ENCODE results near the gene CYP27B1. TPM values are rescaled to one million over a fixed set of nuclear protein-coding genes. Genes with fewer than 3 reads are reported as not detected.
A peak's percentile ranks its signal among the peaks of the same experiment; 100 is the strongest.

Gene CYP27B1
- total and polyA plus RNA-seq, 7 experiments from 2014 or later = 0.20 to 2.6 (median 1.6) TPM; not detected in 1

- peaks cover 10 to 74% (median 19%) of the 10 kb centered on the region in 3 experiments for H3K36me3 ChIP-seq (ENCODE audit: control insufficient read depth in 2 of 3, insufficient read depth in 3 of 3, low read length in 3 of 3)
- no peaks in the 10 kb centered on the region for H3K9me3 Mint-ChIP-seq
- ChIA-PET CTCF (no interaction called here), POLR2A (no interaction called here)
- no peak for DNase-seq
- H3K27me3 ChIP-seq (ENCODE audit: control insufficient read depth in 2 of 2, insufficient read depth in 2 of 2, low read length in 2 of 2) = no peaks in the 10 kb centered on the region
- H3K27ac Mint-ChIP-seq = peak overlapping the region in 1 of 9 donors; percentile 56
- no peak overlapping the region for H3K27ac ChIP-seq (ENCODE audit: low read depth, low read length)
- no peaks in the 10 kb centered on the region for H3K9me3 ChIP-seq (ENCODE audit: control insufficient read depth in 2 of 3, low read length in 3 of 3)
- no peak overlapping the region for H3K4me3 Mint-ChIP-seq
- intact Hi-C loops (cut with micrococcal nuclease) = no loop called here
- no peak for ATAC-seq
- no peak overlapping the region for H3K4me3 ChIP-seq (ENCODE audit: low read length)
- H3K27me3 Mint-ChIP-seq = no peaks in the 10 kb centered on the region
- H3K36me3 Mint-ChIP-seq = peaks cover 0 to 43% (median 21%) of the 10 kb centered on the region in 5 donors
- peaks cover 0 to 19% (median 1%) of the 10 kb centered on the region in 7 donors for H3K4me1 Mint-ChIP-seq
- H3K4me1 ChIP-seq (ENCODE audit: control insufficient read depth in 2 of 2, insufficient read depth in 2 of 2, low read length in 2 of 2) = peaks cover 0 to 3% of the 10 kb centered on the region in 2 donors
Measured at GRCh38 chr12:57795354-57795753, 28.5 kb upstream of the CYP27B1 start.

DNA sequence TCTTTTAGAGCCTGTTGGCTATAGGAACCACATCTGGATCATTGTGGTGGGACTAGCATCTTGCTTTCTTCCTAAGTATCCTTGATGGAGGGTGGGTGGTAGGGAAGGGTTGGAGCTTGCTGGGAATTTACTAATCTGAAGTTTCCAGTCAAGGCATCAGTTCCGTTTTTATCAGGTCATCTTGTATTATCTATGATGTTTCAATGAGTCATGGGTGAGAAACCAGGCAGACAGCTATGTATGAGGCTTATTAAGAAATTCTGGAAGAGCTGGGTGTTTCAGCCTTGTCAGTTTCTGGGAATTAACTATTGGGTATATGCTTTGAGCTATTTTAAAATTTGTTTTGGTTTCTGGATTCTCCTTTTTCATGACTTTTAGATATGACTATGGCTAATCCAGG lies 27.0 kb upstream of the CYP27B1 start:
- Histone ChIP-seq H3K4me3 (ENCODE audit: low read length) (no peak overlapping the region), H3K4me1 (ENCODE audit: control insufficient read depth in 2 of 2, insufficient read depth in 2 of 2, low read length in 2 of 2) (peaks cover 0 to 3% of the 10 kb centered on the region in 2 donors), H3K36me3 (ENCODE audit: control insufficient read depth in 2 of 3, insufficient read depth in 3 of 3, low read length in 3 of 3) (peaks cover 10 to 71% (median 10%) of the 10 kb centered on the region in 3 experiments), H3K27me3 (ENCODE audit: control insufficient read depth in 2 of 2, insufficient read depth in 2 of 2, low read length in 2 of 2) (no peaks in the 10 kb centered on the region), H3K9me3 (ENCODE audit: control insufficient read depth in 2 of 3, low read length in 3 of 3) (no peaks in the 10 kb centered on the region), H3K27ac (ENCODE audit: low read depth, low read length) (no peak overlapping the region)
- Mint-ChIP-seq H3K27ac (peak overlapping the region in 1 of 9 donors; percentile 43), H3K9me3 (no peaks in the 10 kb centered on the region), H3K36me3 (peaks cover 0 to 38% (median 17%) of the 10 kb centered on the region in 5 donors), H3K4me3 (no peak overlapping the region), H3K27me3 (no peaks in the 10 kb centered on the region), H3K4me1 (peaks cover 0 to 16% (median 4%) of the 10 kb centered on the region in 7 donors)
- DNase-seq (no peak), ATAC-seq (no peak)
- ChIA-PET POLR2A (interaction anchor here (0.7 kb wide), 1 partner anchor 38 kb away, joined by 3 read pairs; no protein-coding TSS in a partner anchor), CTCF (interaction anchor here (0.8 to 1.3 kb wide), 6 partner anchors 9 to 34 kb away, joined by 3 to 6 read pairs (median 3); partner anchors contain the start of gene AVIL)
- intact Hi-C loops (cut with micrococcal nuclease) = no loop called here

- Mint-ChIP-seq H3K27ac (peak overlapping the region in 6 of 9 donors; percentile 45 to 99 (median 58)), H3K4me3 (peak overlapping the region; percentile 71 to 100 (median 82)), H3K36me3 (peaks cover 5 to 18% (median 11%) of the 10 kb centered on the region in 5 donors), H3K4me1 (peaks cover 21 to 61% (median 47%) of the 10 kb centered on the region in 7 donors), H3K27me3 (no peaks in the 10 kb centered on the region), H3K9me3 (peaks cover 0 to 8% (median 0%) of the 10 kb centered on the region in 11 donors)
- Histone ChIP-seq H3K36me3 (ENCODE audit: control insufficient read depth in 2 of 3, insufficient read depth in 3 of 3, low read length in 3 of 3) (peaks cover 10 to 40% (median 17%) of the 10 kb centered on the region in 3 experiments), H3K27ac (ENCODE audit: low read depth, low read length) (no peak overlapping the region), H3K9me3 (ENCODE audit: control insufficient read depth in 2 of 3, low read length in 3 of 3) (no peaks in the 10 kb centered on the region), H3K4me3 (ENCODE audit: low read length) (no peak overlapping the region), H3K4me1 (ENCODE audit: control insufficient read depth in 2 of 2, insufficient read depth in 2 of 2, low read length in 2 of 2) (peaks cover 36 to 40% of the 10 kb centered on the region in 2 donors), H3K27me3 (ENCODE audit: control insufficient read depth in 2 of 2, insufficient read depth in 2 of 2, low read length in 2 of 2) (no peaks in the 10 kb centered on the region)
- intact Hi-C loops (cut with micrococcal nuclease) = loop anchor here in 1 of 2 donors (2.0 kb wide), 1 partner anchor 63 kb away; the partner anchor contains the start of gene CTDSP2
- DNase-seq (no peak), ATAC-seq (no peak)
- CTCF ChIA-PET = interaction anchor here (0.6 to 1.7 kb wide), 7 partner anchors 11 to 121 kb away, joined by 3 to 7 read pairs (median 3); no protein-coding TSS in a partner anchor
- POLR2A ChIA-PET = interaction anchor here (0.7 to 2.2 kb wide), 4 partner anchors 9 to 114 kb away, joined by 3 to 8 read pairs (median 4); partner anchors contain the start of genes EEF1AKMT3 and METTL1
Measured at GRCh38 chr12:57783861-57784260, 17.0 kb upstream of the CYP27B1 start.

- no peaks in the 10 kb centered on the region for H3K9me3 ChIP-seq (ENCODE audit: control insufficient read depth in 2 of 3, low read length in 3 of 3)
- peak overlapping the region; percentile 97 for H3K4me3 ChIP-seq (ENCODE audit: low read length)
- peaks cover 21 to 64% (median 47%) of the 10 kb centered on the region in 7 donors for H3K4me1 Mint-ChIP-seq
- no peak for ATAC-seq
- ChIA-PET POLR2A (interaction anchor here (0.9 to 2.6 kb wide), 8 partner anchors 11 to 114 kb away, joined by 3 to 8 read pairs (median 7); partner anchors contain the start of genes EEF1AKMT3 and METTL1), CTCF (interaction anchor here (0.7 to 2.8 kb wide), 11 partner anchors 10 to 125 kb away, joined by 3 to 10 read pairs (median 3); partner anchors contain the start of genes EEF1AKMT3 and METTL1)
- H3K27me3 Mint-ChIP-seq = no peaks in the 10 kb centered on the region
- H3K4me1 ChIP-seq (ENCODE audit: control insufficient read depth in 2 of 2, insufficient read depth in 2 of 2, low read length in 2 of 2) = peaks cover 36 to 40% of the 10 kb centered on the region in 2 donors
- H3K4me3 Mint-ChIP-seq = peak overlapping the region; percentile 96 to 100 (median 99)
- peaks cover 10 to 36% (median 17%) of the 10 kb centered on the region in 3 experiments for H3K36me3 ChIP-seq (ENCODE audit: control insufficient read depth in 2 of 3, insufficient read depth in 3 of 3, low read length in 3 of 3)
- peak overlapping the region in 8 of 9 donors; percentile 95 to 100 (median 99) for H3K27ac Mint-ChIP-seq
- no peak for DNase-seq
- intact Hi-C loops (cut with micrococcal nuclease) = loop anchor here in 1 of 2 donors (2.0 kb wide), 1 partner anchor 63 kb away; the partner anchor contains the start of gene CTDSP2
- H3K27ac ChIP-seq (ENCODE audit: low read depth, low read length) = peak overlapping the region; percentile 85
- no peaks in the 10 kb centered on the region for H3K27me3 ChIP-seq (ENCODE audit: control insufficient read depth in 2 of 2, insufficient read depth in 2 of 2, low read length in 2 of 2)
- peaks cover 5 to 15% (median 11%) of the 10 kb centered on the region in 5 donors for H3K36me3 Mint-ChIP-seq
- peaks cover 0 to 8% (median 0%) of the 10 kb centered on the region in 11 donors for H3K9me3 Mint-ChIP-seq
Measured at GRCh38 chr12:57783466-57783801, 16.6 kb upstream of the CYP27B1 start.

- DNase-seq = peak; percentile 90 to 97 (median 95)
- Mint-ChIP-seq H3K4me1 (peaks cover 23 to 65% (median 48%) of the 10 kb centered on the region in 7 donors), H3K36me3 (peaks cover 5 to 15% (median 11%) of the 10 kb centered on the region in 5 donors), H3K27me3 (no peaks in the 10 kb centered on the region), H3K27ac (peak within 1 kb of the TSS; percentile 95 to 100 (median 99)), H3K9me3 (peaks cover 0 to 8% (median 0%) of the 10 kb centered on the region in 11 donors), H3K4me3 (peak within 1 kb of the TSS; percentile 96 to 100 (median 99))
- intact Hi-C loops (cut with micrococcal nuclease) = loop anchor here (1.0 to 2.0 kb wide), 7 partner anchors 11 to 122 kb away; partner anchors contain the start of genes CDK4 (in 2 of the 2), EEF1AKMT3 (in 2 of the 2), METTL1 (in 2 of the 2) and CTDSP2 (in 1 of the 2)
- no peaks in the 10 kb centered on the region for H3K27me3 ChIP-seq (ENCODE audit: control insufficient read depth in 2 of 2, insufficient read depth in 2 of 2, low read length in 2 of 2)
- no peaks in the 10 kb centered on the region for H3K9me3 ChIP-seq (ENCODE audit: control insufficient read depth in 2 of 3, low read length in 3 of 3)
- peak within 1 kb of the TSS; percentile 85 for H3K27ac ChIP-seq (ENCODE audit: low read depth, low read length)
- CTCF ChIA-PET = interaction anchor here (0.6 to 2.8 kb wide), 13 partner anchors 10 to 1429 kb away, joined by 3 to 10 read pairs (median 3); partner anchors contain the start of genes EEF1AKMT3 and METTL1
- POLR2A ChIA-PET = interaction anchor here (0.6 to 2.6 kb wide), 10 partner anchors 11 to 159 kb away, joined by 3 to 8 read pairs (median 7); partner anchors contain the start of genes ATP23, EEF1AKMT3 and METTL1
- H3K4me1 ChIP-seq (ENCODE audit: control insufficient read depth in 2 of 2, insufficient read depth in 2 of 2, low read length in 2 of 2) = peaks cover 36 to 40% of the 10 kb centered on the region in 2 donors
- ATAC-seq = peak; percentile 99
- peak within 1 kb of the TSS; percentile 97 for H3K4me3 ChIP-seq (ENCODE audit: low read length)
- peaks cover 10 to 31% (median 17%) of the 10 kb centered on the region in 3 experiments for H3K36me3 ChIP-seq (ENCODE audit: control insufficient read depth in 2 of 3, insufficient read depth in 3 of 3, low read length in 3 of 3)
Measured at GRCh38 chr12:57782608-57783465, 16.0 kb upstream of the CYP27B1 start, which contains the start of gene TSFM. Gene TSFM (plus strand): TSS chr12:57782787. CDS start chr12:57782802, 15 bp downstream.
